Heart left ventricle (tissue), 16 donors: ENCODE data around the gene ROR1. TPM values are rescaled to one million over a fixed set of nuclear protein-coding genes. Genes with fewer than 3 reads are reported as not detected.
A peak's percentile ranks its signal among the peaks of the same experiment; 100 is the strongest.
"Not testable (repeated sequence)": the region's sequence is repeated elsewhere in the genome, so short reads cannot be mapped to it uniquely, and the experiment has no call there.

ENCODE experiments used
- ATAC-seq, 4 donors: fragments of 200-7000 bp; cut with Tn5 transposase; one replicate each; pipeline ENCODE4 v1.9.1; 2020 to 2022; ENCODE audit warnings: moderate library complexity in 4 of 4, mild to moderate bottlenecking in 3 of 4, moderate number of reproducible peaks in 1 of 4
- DNase-seq, 5 donors: peaks; one replicate each; pipeline ENCODE4 v3.0.0-alpha.2; 2020
- H3K27ac ChIP-seq, 12 donors: fragments of 200-600 bp; sonication (generic) in 4 of 12; one replicate each; pipeline versions ENCODE4 v1.5.0 to v1.8.0; 2016 to 2022; ENCODE audit warnings: mild to moderate bottlenecking in 2 of 12
- H3K27me3 ChIP-seq, 9 donors: fragments of 200-600 bp; sonication (generic) in 2 of 9; one replicate each; pipeline versions ENCODE4 v1.5.1 to v1.8.0; 2016 to 2022; ENCODE audit warnings: mild to moderate bottlenecking in 3 of 9
- H3K36me3 ChIP-seq, 9 donors: fragments of 200-600 bp; sonication (generic) in 2 of 9; one replicate each; pipeline versions ENCODE4 v1.5.0 to v1.8.0; 2018 to 2022; ENCODE audit warnings: mild to moderate bottlenecking in 2 of 9
- H3K4me1 ChIP-seq, 12 donors: fragments of 200-600 bp; sonication (generic) in 4 of 12; one replicate each; pipeline versions ENCODE4 v1.5.0 to v1.8.0; 2016 to 2022; ENCODE audit warnings: mild to moderate bottlenecking in 3 of 12
- H3K4me3 ChIP-seq, 12 donors: fragments of 200-600 bp; sonication (generic) in 4 of 12; one replicate each; pipeline versions ENCODE4 v1.5.0 to v1.8.0; 2017 to 2022; ENCODE audit warnings: mild to moderate bottlenecking in 9 of 12, moderate library complexity in 4 of 12
- H3K9me3 ChIP-seq, 12 donors: fragments of 200-600 bp; sonication (generic) in 4 of 12; one replicate each; pipeline versions ENCODE4 v1.5.0 to v1.8.0; 2016 to 2022; ENCODE audit warnings: mild to moderate bottlenecking in 1 of 12
- POLR2A ChIP-seq, 2 donors: fragments of 450-650 bp; IDR thresholded peaks; one replicate each; pipeline ENCODE4 v1.6.1; 2017; ENCODE audit warnings: antibody characterized with exemption in 2 of 2, mild to moderate bottlenecking in 2 of 2, moderate library complexity in 2 of 2
- WGBS, 4 donors: extraction: QIAGEN DNeasy Blood & Tissue Kit in 2 of 4; methylation state at CpG; one replicate each; pipeline versions ENCODE4 v1.1.5 to v1.1.7; 2013 to 2018; 5-methylcytosine and 5-hydroxymethylcytosine counted together
- intact Hi-C, 10 donors: fragments of 100-400 bp; cut with DNase I; formaldehyde crosslinking; loops; one replicate each; pipeline versions ENCODE4 v1.11.1 to v1.14.2; 2022
- polyA plus RNA-seq, 2 donors: library from polyadenylated mRNA; stranded (reverse); fragments of 200-250 nt; gene quantifications; one replicate each; pipeline ENCODE4 v1.2.3, GENCODE V29; 2013
- total RNA-seq, 9 donors: library from RNA; depleted of rRNA in 2 of 9; stranded (reverse); fragments of >200 nt in 2 of 9; fragmentation: NEBNext Ultra II Directional in 3 of 9; extraction: Animal tissue kit (Norgen Biotek cat#: 25700) in 3 of 9; gene quantifications; one replicate each; pipeline versions ENCODE4 v1.1.0 to v1.2.4, GENCODE V29; 2016 to 2023
- TF ChIP-seq, protein P1 (sequence below), 12 donors: fragments of 200-600 bp; sonication (generic) in 4 of 12; IDR thresholded peaks; one replicate each; pipeline versions ENCODE4 v1.5.0 to v1.8.0; 2018 to 2022; ENCODE audit warnings: antibody characterized with exemption in 12 of 12, mild to moderate bottlenecking in 5 of 12
- donor health status: ischemic (EF 13 %, LVEDD 7.1; RV severe dilation, severe dysfunction).
- donor health status: healthy with polysubstance abuse.
- donor health status: DM: no; HTN: yes; CAD: no.
- donor health status: DM: no; HTN: no; CAD: no.
- donor health status: ischemic (EF 25% LVEDD 6.9; RV normal size, moderate dysfunction).
- donor health status: ischemic (EF 25% LVEDD 5.7; RV mildly dilated, moderate dysfunction).
- donor health status: healthy.
- donor health status: DM: yes; HTN: yes; CAD: no.
- donor health status: ischemic (EF 35%, LVEDD 5.7; RV mildly dilated, moderate dysfunction).
- donor health status: nonischemic (EF 11% LVEDD 7.7; RV severe dilation, severe dysfunction).
- donor health status: DM: yes; HTN: yes; CAD: no.
- donor health status: PGD.
- donor health status: ischemic (EF 29% LVEDD 5.4; RV normal size, mild dysfunction).
- donor health status: nonischemic (EF 23%, LVEDD 6.1; RV moderate dilation, normal function).

Gene ROR1
- total and polyA plus RNA-seq, 11 donors: 4.1 to 35.3 (median 19.3) TPM

DNA sequence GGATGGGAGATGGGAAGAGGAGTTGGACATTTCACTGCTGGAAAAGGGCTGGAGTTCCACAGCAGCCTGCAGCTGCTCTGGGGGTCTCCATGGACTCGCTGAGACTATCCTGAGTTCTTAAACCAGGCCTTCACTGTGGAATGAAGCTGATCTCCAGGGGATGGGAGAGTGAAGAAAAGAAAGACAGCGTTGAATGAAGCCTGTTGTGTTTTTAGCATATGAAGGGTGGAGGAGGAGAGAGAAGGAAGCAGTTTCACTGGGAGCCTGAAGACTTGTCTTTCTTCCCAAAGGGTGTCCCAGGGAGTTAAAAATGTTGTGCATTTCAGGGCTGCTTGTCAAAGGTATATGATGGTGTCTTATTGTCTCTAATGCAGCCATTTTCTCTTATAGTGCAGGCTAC, 9.2 kb downstream of the ROR1 start:
- H3K9me3 ChIP-seq: no peaks in the 10 kb centered on the region
- ATAC-seq (no peak), DNase-seq (no peak)
- H3K27me3 ChIP-seq: no peaks in the 10 kb centered on the region
- H3K4me3 ChIP-seq: no peak overlapping the region
- WGBS, 4 donors: 73 to 79% (median 75%) methylated on average over 2 of the region's 2 CpGs
- peaks cover 0 to 69% (median 25%) of the 10 kb centered on the region in 12 donors for H3K4me1 ChIP-seq
- intact Hi-C loops: loop anchor here in 2 of 10 donors (5.0 kb wide), 2 partner anchors 129 to 344 kb away; no protein-coding TSS in a partner anchor
- no peaks in the 10 kb centered on the region for H3K36me3 ChIP-seq
- H3K27ac ChIP-seq: no peak overlapping the region
- TF ChIP-seq, protein P1, sequence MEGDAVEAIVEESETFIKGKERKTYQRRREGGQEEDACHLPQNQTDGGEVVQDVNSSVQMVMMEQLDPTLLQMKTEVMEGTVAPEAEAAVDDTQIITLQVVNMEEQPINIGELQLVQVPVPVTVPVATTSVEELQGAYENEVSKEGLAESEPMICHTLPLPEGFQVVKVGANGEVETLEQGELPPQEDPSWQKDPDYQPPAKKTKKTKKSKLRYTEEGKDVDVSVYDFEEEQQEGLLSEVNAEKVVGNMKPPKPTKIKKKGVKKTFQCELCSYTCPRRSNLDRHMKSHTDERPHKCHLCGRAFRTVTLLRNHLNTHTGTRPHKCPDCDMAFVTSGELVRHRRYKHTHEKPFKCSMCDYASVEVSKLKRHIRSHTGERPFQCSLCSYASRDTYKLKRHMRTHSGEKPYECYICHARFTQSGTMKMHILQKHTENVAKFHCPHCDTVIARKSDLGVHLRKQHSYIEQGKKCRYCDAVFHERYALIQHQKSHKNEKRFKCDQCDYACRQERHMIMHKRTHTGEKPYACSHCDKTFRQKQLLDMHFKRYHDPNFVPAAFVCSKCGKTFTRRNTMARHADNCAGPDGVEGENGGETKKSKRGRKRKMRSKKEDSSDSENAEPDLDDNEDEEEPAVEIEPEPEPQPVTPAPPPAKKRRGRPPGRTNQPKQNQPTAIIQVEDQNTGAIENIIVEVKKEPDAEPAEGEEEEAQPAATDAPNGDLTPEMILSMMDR (IDR thresholded peaks at IDR 0.05): no peak
- TF ChIP-seq POLR2A (IDR thresholded peaks at IDR 0.05): no peak

DNA sequence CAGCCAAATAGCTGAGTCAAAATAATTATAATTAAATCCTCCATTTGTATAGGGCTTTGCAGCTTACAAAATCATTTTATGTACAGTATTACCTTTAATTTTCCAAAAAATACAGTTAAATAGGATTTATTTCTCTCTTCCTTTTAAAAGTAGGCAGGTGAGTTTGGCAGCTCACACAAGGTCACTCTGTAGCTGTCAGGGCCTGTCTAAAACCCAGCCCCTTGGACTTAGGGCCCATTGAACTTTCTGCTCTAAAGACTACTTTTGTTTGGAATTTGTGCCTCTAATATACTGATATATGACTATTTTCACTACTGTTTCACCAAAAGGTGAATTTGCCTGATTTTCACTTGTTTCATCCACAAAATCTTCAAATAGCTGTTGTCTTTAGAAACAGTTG, 10.3 kb downstream of the ROR1 start:
- ATAC-seq: no peak
- peaks cover 0 to 69% (median 26%) of the 10 kb centered on the region in 12 donors for H3K4me1 ChIP-seq
- intact Hi-C loops: loop anchor here in 2 of 10 donors (5.0 kb wide), 2 partner anchors 128 to 343 kb away; no protein-coding TSS in a partner anchor

DNA sequence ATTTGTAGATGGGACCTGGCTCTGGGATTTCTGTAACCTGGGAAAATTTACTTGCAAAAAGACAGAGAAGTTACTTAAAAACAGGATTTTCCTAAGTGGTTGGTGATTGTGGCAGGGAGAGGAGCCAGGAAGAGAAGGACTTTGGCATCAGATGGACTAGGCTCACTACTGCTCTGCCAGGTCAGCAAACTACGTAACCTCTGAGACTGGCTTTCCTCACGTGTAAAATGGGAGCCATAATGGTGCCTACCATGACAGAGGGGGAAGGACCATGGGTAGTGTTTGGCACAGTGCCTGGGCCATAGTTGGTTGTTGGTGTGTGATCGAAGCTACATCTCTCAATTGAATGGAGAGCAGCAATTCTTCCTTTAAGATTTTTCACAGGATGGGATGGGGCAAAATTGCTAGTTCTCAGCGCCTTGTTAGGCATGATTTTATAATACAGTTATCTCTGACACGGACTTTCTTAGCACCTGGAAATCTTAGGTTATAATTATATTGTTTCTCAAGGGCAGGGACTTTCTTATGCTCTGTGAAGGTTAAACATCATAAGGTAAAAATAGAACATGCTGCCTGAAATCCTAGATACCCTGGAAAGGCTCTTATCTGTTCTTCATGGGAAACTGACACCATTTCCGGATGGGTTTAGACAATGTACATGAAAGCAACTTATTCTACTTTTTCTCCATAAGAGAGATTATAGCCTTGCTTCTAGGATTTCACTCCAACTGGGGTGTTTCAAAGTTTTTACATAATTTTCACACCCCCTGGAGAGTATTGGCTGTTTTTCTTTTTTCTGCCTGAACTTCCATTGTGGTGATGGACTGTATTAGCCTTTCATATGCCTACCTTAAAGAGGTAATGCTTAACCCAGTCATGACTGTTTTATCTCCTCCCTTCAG, 10.9 kb downstream of the ROR1 start:
- no peak for DNase-seq
- intact Hi-C loops: loop anchor here in 3 of 10 donors (5.0 kb wide), 3 partner anchors 92 to 343 kb away; no protein-coding TSS in a partner anchor
- Histone ChIP-seq H3K4me3 (no peak overlapping the region), H3K27me3 (no peaks in the 10 kb centered on the region), H3K36me3 (no peaks in the 10 kb centered on the region), H3K9me3 (no peaks in the 10 kb centered on the region), H3K27ac (peak overlapping the region in 7 of 12 donors; percentile 21 to 76 (median 60)), H3K4me1 (peaks cover 0 to 69% (median 24%) of the 10 kb centered on the region in 12 donors)
- peak in 3 of 4 donors; percentile 48 to 67 (median 52) for ATAC-seq
- WGBS, 4 donors: 47 to 52% (median 50%) methylated on average over 6 of the region's 6 CpGs
- no peak for TF ChIP-seq POLR2A (IDR thresholded peaks at IDR 0.05)
- TF ChIP-seq, protein P1 (IDR thresholded peaks at IDR 0.05): no peak

More for the DNA sequence above, 10.3 kb downstream of the ROR1 start:
- no peak for TF ChIP-seq POLR2A (IDR thresholded peaks at IDR 0.05)
- TF ChIP-seq, protein P1 (IDR thresholded peaks at IDR 0.05): no peak
- Histone ChIP-seq H3K9me3 (no peaks in the 10 kb centered on the region), H3K27me3 (no peaks in the 10 kb centered on the region), H3K36me3 (no peaks in the 10 kb centered on the region), H3K4me3 (no peak overlapping the region), H3K27ac (peak overlapping the region in 7 of 12 donors; percentile 21 to 76 (median 60))
- DNase-seq: no peak

DNA sequence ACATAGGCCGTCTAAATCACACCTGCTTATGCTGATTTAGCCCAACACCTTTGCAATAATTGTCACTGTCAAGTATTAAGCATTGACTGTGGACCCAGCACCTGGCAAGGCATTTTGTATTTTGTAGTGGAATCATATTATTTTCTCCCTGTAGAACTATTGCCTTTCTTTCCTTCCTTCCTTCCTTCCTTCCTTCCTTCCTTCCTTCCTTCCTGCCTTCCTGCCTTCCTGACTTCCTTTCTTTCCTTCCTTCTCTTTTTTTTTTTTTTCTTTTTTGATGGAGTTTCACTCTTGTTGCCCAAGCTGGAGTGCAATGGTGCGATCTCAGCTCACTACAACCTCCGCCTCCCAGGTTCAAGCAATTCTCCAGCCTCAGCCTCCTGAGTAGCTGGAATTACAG, 13.5 kb downstream of the ROR1 start:
- not testable (repeated sequence) for H3K27me3 ChIP-seq, H3K36me3 ChIP-seq, DNase-seq, H3K9me3 ChIP-seq, ATAC-seq, H3K4me3 ChIP-seq
- intact Hi-C loops: loop anchor here in 1 of 10 donors (5.0 kb wide), 1 partner anchor 95 kb away; no protein-coding TSS in a partner anchor
- peaks cover 0 to 69% (median 31%) of the 10 kb centered on the region in 12 donors for H3K4me1 ChIP-seq
- H3K27ac ChIP-seq: peak overlapping the region in 6 of 12 donors; percentile 14 to 69 (median 62)
- 92 to 99% (median 96%) methylated on average over 3 of the region's 3 CpGs for WGBS, 4 donors
